Right atrium auricular region (tissue), 2 donors: ENCODE measurements around the gene CADPS2. TPM values are rescaled to one million over a fixed set of nuclear protein-coding genes. Genes with fewer than 3 reads are reported as not detected.

ENCODE experiments used
- DNase-seq: peaks from one replicate; pipeline ENCODE4 v3.0.0-alpha.2; 2019; ENCODE audit warnings: low spot score
- H3K27ac ChIP-seq, 2 donors: fragments of 200-600 bp; sonication (generic); 1 replicate in 1 of 2; 2 replicates in 1 of 2; pipeline ENCODE4 v1.5.1; 2016 to 2019
- H3K27me3 ChIP-seq, 2 donors: fragments of 200-600 bp; sonication (generic); one replicate each; pipeline versions ENCODE4 v1.5.1 to v1.6.0; 2017 to 2019
- H3K36me3 ChIP-seq: fragments of 200-600 bp; sonication (generic); one replicate; pipeline ENCODE4 v1.5.1; 2016
- H3K4me1 ChIP-seq, 2 donors: fragments of 200-600 bp; sonication (generic); one replicate each; pipeline versions ENCODE4 v1.5.1 to v1.6.0; 2017 to 2019
- H3K4me3 ChIP-seq, 2 donors: fragments of 200-600 bp; sonication (generic); 1 replicate in 1 of 2; 2 replicates in 1 of 2; pipeline ENCODE4 v1.5.1; 2017 to 2019; ENCODE audit warnings: mild to moderate bottlenecking in 1 of 2, moderate library complexity in 1 of 2
- H3K9me3 ChIP-seq, 2 donors: fragments of 200-600 bp; sonication (generic); one replicate each; pipeline ENCODE4 v1.5.1; 2019
- total RNA-seq, 2 donors: library from RNA; depleted of rRNA; stranded (reverse); fragments of >200 nt; gene quantifications; one replicate each; pipeline ENCODE4 v1.1.0, GENCODE V29; 2016
- TF ChIP-seq, protein P1 (sequence below), 2 donors: fragments of 200-600 bp; sonication (generic); IDR thresholded peaks; one replicate each; pipeline ENCODE4 v1.5.1; 2019; ENCODE audit warnings: antibody characterized with exemption in 2 of 2

Gene CADPS2
- total RNA-seq, 2 donors from 2014 or later: 11.8 to 19.9 TPM

DNA sequence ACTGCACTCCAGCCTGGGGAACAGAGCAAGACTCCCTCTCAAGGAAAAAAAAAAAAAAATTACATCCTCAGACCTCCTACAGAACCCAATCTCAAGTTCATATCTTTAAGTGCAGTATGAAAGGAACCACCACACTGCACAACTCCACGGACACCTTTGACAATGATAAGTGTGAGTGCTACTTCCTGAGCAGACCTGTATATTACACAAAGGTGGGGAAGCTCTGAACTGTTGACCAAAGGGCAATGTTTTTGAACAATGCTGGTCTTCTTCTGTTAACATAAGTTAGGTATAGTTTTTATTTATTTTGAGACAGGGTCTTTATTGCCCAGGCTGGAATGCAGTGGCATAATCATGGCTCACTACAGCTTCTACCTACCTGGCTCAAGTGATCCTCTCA, 129.4 kb downstream of the CADPS2 start:
- no peaks in the 10 kb centered on the region for H3K27me3 ChIP-seq
- DNase-seq: no peak
- no peaks in the 10 kb centered on the region for H3K36me3 ChIP-seq
- no peak overlapping the region for H3K27ac ChIP-seq
- no peaks in the 10 kb centered on the region for H3K9me3 ChIP-seq
- H3K4me3 ChIP-seq: no peak overlapping the region
- no peaks in the 10 kb centered on the region for H3K4me1 ChIP-seq
- TF ChIP-seq, protein P1, sequence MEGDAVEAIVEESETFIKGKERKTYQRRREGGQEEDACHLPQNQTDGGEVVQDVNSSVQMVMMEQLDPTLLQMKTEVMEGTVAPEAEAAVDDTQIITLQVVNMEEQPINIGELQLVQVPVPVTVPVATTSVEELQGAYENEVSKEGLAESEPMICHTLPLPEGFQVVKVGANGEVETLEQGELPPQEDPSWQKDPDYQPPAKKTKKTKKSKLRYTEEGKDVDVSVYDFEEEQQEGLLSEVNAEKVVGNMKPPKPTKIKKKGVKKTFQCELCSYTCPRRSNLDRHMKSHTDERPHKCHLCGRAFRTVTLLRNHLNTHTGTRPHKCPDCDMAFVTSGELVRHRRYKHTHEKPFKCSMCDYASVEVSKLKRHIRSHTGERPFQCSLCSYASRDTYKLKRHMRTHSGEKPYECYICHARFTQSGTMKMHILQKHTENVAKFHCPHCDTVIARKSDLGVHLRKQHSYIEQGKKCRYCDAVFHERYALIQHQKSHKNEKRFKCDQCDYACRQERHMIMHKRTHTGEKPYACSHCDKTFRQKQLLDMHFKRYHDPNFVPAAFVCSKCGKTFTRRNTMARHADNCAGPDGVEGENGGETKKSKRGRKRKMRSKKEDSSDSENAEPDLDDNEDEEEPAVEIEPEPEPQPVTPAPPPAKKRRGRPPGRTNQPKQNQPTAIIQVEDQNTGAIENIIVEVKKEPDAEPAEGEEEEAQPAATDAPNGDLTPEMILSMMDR (IDR thresholded peaks at IDR 0.05): no peak

GRCh38 chr7:122755696-122756095, 130.6 kb downstream of the CADPS2 start:
- no peaks in the 10 kb centered on the region for H3K36me3 ChIP-seq
- no peaks in the 10 kb centered on the region for H3K27me3 ChIP-seq
- no peak for DNase-seq
- no peak overlapping the region for H3K4me3 ChIP-seq
- TF ChIP-seq, protein P1 (IDR thresholded peaks at IDR 0.05): no peak
- no peak overlapping the region for H3K27ac ChIP-seq
- H3K4me1 ChIP-seq: no peaks in the 10 kb centered on the region
- no peaks in the 10 kb centered on the region for H3K9me3 ChIP-seq

- no peaks in the 10 kb centered on the region for H3K4me1 ChIP-seq
- H3K27me3 ChIP-seq: no peaks in the 10 kb centered on the region
- H3K9me3 ChIP-seq: no peaks in the 10 kb centered on the region
- H3K4me3 ChIP-seq: no peak overlapping the region
- no peaks in the 10 kb centered on the region for H3K36me3 ChIP-seq
- TF ChIP-seq, protein P1 (IDR thresholded peaks at IDR 0.05): no peak
- DNase-seq: no peak
- H3K27ac ChIP-seq: no peak overlapping the region
These were observed 133.7 kb downstream of the CADPS2 start for GRCh38 chr7:122752583-122752982.

GRCh38 chr7:122750389-122750788, 135.9 kb downstream of the CADPS2 start:
- H3K4me1 ChIP-seq: no peaks in the 10 kb centered on the region
- TF ChIP-seq, protein P1 (IDR thresholded peaks at IDR 0.05): no peak
- no peak for DNase-seq
- H3K27ac ChIP-seq: no peak overlapping the region
- H3K36me3 ChIP-seq: no peaks in the 10 kb centered on the region
- no peak overlapping the region for H3K4me3 ChIP-seq
- no peaks in the 10 kb centered on the region for H3K9me3 ChIP-seq
- no peaks in the 10 kb centered on the region for H3K27me3 ChIP-seq

DNA sequence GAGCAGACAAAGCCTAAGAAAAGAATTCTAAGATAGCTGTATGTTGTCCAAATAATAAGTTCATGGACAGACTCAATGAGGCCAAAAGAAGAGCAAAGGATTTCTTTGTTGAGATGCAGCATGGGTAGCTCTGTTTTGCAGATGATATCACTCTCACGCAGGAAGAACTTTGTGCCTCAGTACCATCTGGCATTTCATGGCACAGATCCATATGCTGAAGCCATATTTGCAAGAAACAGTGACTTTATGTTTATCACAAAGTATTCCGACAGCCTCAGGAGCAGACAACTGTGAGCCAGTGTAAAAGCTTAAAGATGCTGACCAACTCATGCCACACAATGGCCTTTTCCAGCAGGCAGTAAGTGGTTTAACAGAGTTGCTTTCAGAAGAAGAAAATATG, 138.1 kb downstream of the CADPS2 start:
- TF ChIP-seq, protein P1 (IDR thresholded peaks at IDR 0.05): no peak
- H3K27me3 ChIP-seq: no peaks in the 10 kb centered on the region

DNA sequence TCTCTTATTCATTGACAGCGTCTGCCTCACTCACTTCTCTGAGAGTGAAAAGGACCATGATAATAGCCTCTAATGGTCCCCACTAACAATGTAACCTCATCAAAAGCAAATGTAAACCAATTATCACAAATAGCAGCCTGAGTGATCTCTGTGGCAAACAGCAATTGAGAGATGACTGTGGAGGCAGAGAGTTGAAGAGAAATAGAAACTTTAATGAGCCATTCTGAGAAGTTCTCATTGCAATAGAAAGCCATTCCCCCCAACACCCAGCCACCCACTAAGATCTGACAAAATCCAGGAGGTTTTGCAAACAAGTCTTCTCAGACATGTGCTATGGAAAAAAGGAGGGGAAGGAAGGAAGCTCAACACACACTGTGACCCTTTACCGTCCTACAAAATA, 139.3 kb downstream of the CADPS2 start:
- no peaks in the 10 kb centered on the region for H3K36me3 ChIP-seq
- H3K27me3 ChIP-seq: no peaks in the 10 kb centered on the region
- no peaks in the 10 kb centered on the region for H3K4me1 ChIP-seq
- TF ChIP-seq, protein P1 (IDR thresholded peaks at IDR 0.05): no peak
- no peak overlapping the region for H3K4me3 ChIP-seq
- DNase-seq: no peak
- no peaks in the 10 kb centered on the region for H3K9me3 ChIP-seq
- no peak overlapping the region for H3K27ac ChIP-seq

More for the DNA sequence above, 138.1 kb downstream of the CADPS2 start:
- H3K4me3 ChIP-seq: no peak overlapping the region
- no peaks in the 10 kb centered on the region for H3K4me1 ChIP-seq
- H3K27ac ChIP-seq: no peak overlapping the region
- no peak for DNase-seq
- no peaks in the 10 kb centered on the region for H3K36me3 ChIP-seq
- H3K9me3 ChIP-seq: no peaks in the 10 kb centered on the region
